SU-DHL-6 (cell line): ENCODE results near the gene CCM2.

Experiments
- H2AFZ ChIP-seq: fragments of 200-600 bp; sonication (generic); 2 replicates; pipeline ENCODE4 v1.6.1; 2014; ENCODE audit warnings: low read depth, mild to moderate bottlenecking, moderate library complexity, mixed read lengths, antibody characterized with exemption, low read length; ENCODE audit not compliant: severe bottlenecking
- H3F3A ChIP-seq: fragments of 200-600 bp; shearing (Covaris generic); 2 replicates; pipeline ENCODE4 v1.6.0; 2016; ENCODE audit warnings: antibody characterized with exemption, mild to moderate bottlenecking; ENCODE audit not compliant: insufficient read depth
- H3K27ac ChIP-seq: fragments of 200-600 bp; sonication (generic); 2 replicates; pipeline ENCODE4 v1.5.1; 2016; ENCODE audit warnings: low read depth, mild to moderate bottlenecking, low read length, moderate library complexity, mixed read lengths
- H3K27me3 ChIP-seq: fragments of 200-600 bp; sonication (generic), shearing (Covaris generic); 2 replicates; pipeline ENCODE4 v1.6.0; 2014; ENCODE audit warnings: mild to moderate bottlenecking, low read length
- H3K36me3 ChIP-seq: fragments of 200-600 bp; sonication (generic); 2 replicates; pipeline ENCODE4 v1.6.1; 2014; ENCODE audit warnings: mild to moderate bottlenecking, low read length, mixed read lengths
- H3K4me2 ChIP-seq: fragments of 300-600, 200-600 bp; shearing (Covaris generic), sonication (generic); 2 replicates; pipeline ENCODE4 v1.6.0; 2014; ENCODE audit warnings: low read length, low read depth, mild to moderate bottlenecking; ENCODE audit not compliant: poor library complexity, severe bottlenecking
- H3K4me3 ChIP-seq: fragments of 200-600 bp; sonication (generic); 2 replicates; pipeline ENCODE4 v1.5.1; 2014; ENCODE audit warnings: antibody characterized with exemption, low read length, mild to moderate bottlenecking, mixed read lengths; ENCODE audit not compliant: insufficient read depth, poor library complexity, severe bottlenecking
- H3K79me2 ChIP-seq: fragments of 200-600 bp; sonication (generic); 2 replicates; pipeline ENCODE4 v1.6.1; 2014; ENCODE audit warnings: mild to moderate bottlenecking, low read length, moderate library complexity; ENCODE audit not compliant: insufficient read depth
- H3K9ac ChIP-seq: fragments of 200-600 bp; sonication (generic); 2 replicates; pipeline ENCODE4 v1.7.0; 2014; ENCODE audit warnings: mild to moderate bottlenecking, low read length
- H3K9me2 ChIP-seq: fragments of 200-600 bp; sonication (generic); replicated peaks from 2 replicates; pipeline ENCODE4 v1.6.1; 2014; ENCODE audit warnings: low read length; ENCODE audit not compliant: insufficient read depth
- H3K9me3 ChIP-seq: fragments of 200-600 bp; sonication (generic); 2 replicates; pipeline ENCODE4 v1.6.1; 2014; ENCODE audit warnings: low read length, mixed read lengths; ENCODE audit not compliant: insufficient read depth
- H4K20me1 ChIP-seq: fragments of 200-600 bp; sonication (generic); 2 replicates; pipeline ENCODE4 v1.6.1; 2014; ENCODE audit warnings: low read depth, mild to moderate bottlenecking, antibody characterized with exemption, low read length, moderate library complexity, mixed read lengths
- CTCF ChIP-seq: fragments of 200-600 bp; sonication (generic); IDR thresholded peaks from one replicate; pipeline ENCODE4 v1.5.1; 2017; ENCODE audit warnings: antibody characterized with exemption, mild to moderate bottlenecking, low read length, moderate library complexity; ENCODE audit not compliant: insufficient read depth, poor library complexity, severe bottlenecking
- EZH2phosphoT487 ChIP-seq: fragments of 200-600 bp; sonication (generic), shearing (Covaris generic); conservative IDR thresholded peaks from 2 replicates; pipeline ENCODE4 v1.6.1; 2018; ENCODE audit warnings: mild to moderate bottlenecking, antibody characterized with exemption, low read length, moderate library complexity, mixed read lengths

Gene CCM2

GRCh38 chr7:45084336-45084735 is 84.3 kb downstream of the CCM2 start:
- Histone ChIP-seq H3K4me3 (no peak overlapping the region), H3K27me3 (no peaks in the 10 kb centered on the region), H3K36me3 (no peaks in the 10 kb centered on the region), H2AFZ (no peak overlapping the region), H3K9me3 (no peaks in the 10 kb centered on the region), H3K27ac (no peak overlapping the region), H4K20me1 (no peaks in the 10 kb centered on the region), H3K9me2 (no peaks in the 10 kb centered on the region), H3K9ac (no peak overlapping the region), H3K4me2 (no peak overlapping the region), H3F3A (no peaks in the 10 kb centered on the region), H3K79me2 (no peaks in the 10 kb centered on the region)
- no peak for TF ChIP-seq EZH2phosphoT487
- TF ChIP-seq CTCF, result no peak

GRCh38 chr7:45084901-45085618 is 85.1 kb downstream of the CCM2 start:
- H4K20me1 ChIP-seq, result no peaks in the 10 kb centered on the region
- H3K27me3 ChIP-seq, result no peaks in the 10 kb centered on the region
- H3K9me2 ChIP-seq, result no peaks in the 10 kb centered on the region
- no peak overlapping the region for H3K4me3 ChIP-seq
- H3K9me3 ChIP-seq, result no peaks in the 10 kb centered on the region
- H3K79me2 ChIP-seq, result no peaks in the 10 kb centered on the region
- no peak overlapping the region for H3K4me2 ChIP-seq
- TF ChIP-seq EZH2phosphoT487 (no peak), CTCF (no peak)
- H3K27ac ChIP-seq, result no peak overlapping the region
- no peak overlapping the region for H2AFZ ChIP-seq
- no peak overlapping the region for H3K9ac ChIP-seq
- no peaks in the 10 kb centered on the region for H3F3A ChIP-seq
- H3K36me3 ChIP-seq, result no peaks in the 10 kb centered on the region

- no peaks in the 10 kb centered on the region for H3F3A ChIP-seq
- TF ChIP-seq EZH2phosphoT487, result no peak
- H3K9ac ChIP-seq, result no peak overlapping the region
- H3K9me3 ChIP-seq, result no peaks in the 10 kb centered on the region
- H3K36me3 ChIP-seq, result no peaks in the 10 kb centered on the region
- H4K20me1 ChIP-seq, result no peaks in the 10 kb centered on the region
- H3K4me2 ChIP-seq, result no peak overlapping the region
- no peak overlapping the region for H2AFZ ChIP-seq
- H3K27ac ChIP-seq, result no peak overlapping the region
- no peaks in the 10 kb centered on the region for H3K79me2 ChIP-seq
- H3K4me3 ChIP-seq, result no peak overlapping the region
- H3K27me3 ChIP-seq, result no peaks in the 10 kb centered on the region
- no peaks in the 10 kb centered on the region for H3K9me2 ChIP-seq
Measured at GRCh38 chr7:45085619-45086200, 85.7 kb downstream of the CCM2 start.
